ENCODE data around the gene DEAF1. TPM values are rescaled to one million over a fixed set of nuclear protein-coding genes. Genes with fewer than 3 reads are reported as not detected.

Gene DEAF1
- polyA plus RNA-seq, 1 donor (not counting 4 experiments of a cell fraction or from before 2014, with no cell fraction given): 8.1 TPM

GRCh38 chr11:624705-625635, 70.1 kb downstream of the DEAF1 start, which contains the start of gene CDHR5:
Gene CDHR5 (minus strand): TSS chr11:624955. CDS start chr11:624902, 53 bp downstream.
- dilution Hi-C loops (cut with MboI; ENCODE audit: extremely low pct_ligation_motif_present, low sequenced_read_pairs): no loop called here
- no peaks in the 10 kb centered on the region for H3K27me3 ChIP-seq (ENCODE audit: control insufficient read depth, extremely low read depth, insufficient read depth, low read length)

GRCh38 chr11:623999-624704, 70.9 kb downstream of the DEAF1 start:
- FAIRE-seq (no peak), DNase-seq (ENCODE audit: low read depth, low spot score) (no peak)
- H3K27me3 ChIP-seq (ENCODE audit: control insufficient read depth, extremely low read depth, insufficient read depth, low read length): no peaks in the 10 kb centered on the region
- no peak overlapping the region for H3K4me3 ChIP-seq (ENCODE audit: control insufficient read depth in 2 of 3, extremely low read depth in 1 of 3, insufficient read depth in 2 of 3, low read depth in 1 of 3, low read length in 3 of 3)
- no peak overlapping the region for H3K4me2 ChIP-seq (ENCODE audit: control insufficient read depth, extremely low read depth, insufficient read depth, low read depth, low read length)
- no peaks in the 10 kb centered on the region for H3K9me3 ChIP-seq (ENCODE audit: control insufficient read depth, low read depth, low read length)
- H3K9me1 ChIP-seq (ENCODE audit: control insufficient read depth, extremely low read depth, insufficient read depth, low read length): no peaks in the 10 kb centered on the region
- no peak overlapping the region for H3K27ac ChIP-seq (ENCODE audit: control insufficient read depth, insufficient read depth, low read length)
- H2AFZ ChIP-seq (ENCODE audit: control insufficient read depth, low read length): no peak overlapping the region
- H3K4me1 ChIP-seq (ENCODE audit: control insufficient read depth, extremely low read depth, insufficient read depth, low read length): no peaks in the 10 kb centered on the region
- dilution Hi-C loops (cut with MboI; ENCODE audit: extremely low pct_ligation_motif_present, low sequenced_read_pairs): no loop called here
- no peaks in the 10 kb centered on the region for H3K79me2 ChIP-seq (ENCODE audit: control insufficient read depth, insufficient read depth, low read length)
- no peaks in the 10 kb centered on the region for H4K20me1 ChIP-seq (ENCODE audit: control insufficient read depth, extremely low read depth, insufficient read depth, low read length)
- H3K9ac ChIP-seq (ENCODE audit: control insufficient read depth, extremely low read depth, insufficient read depth, low read length): no peak overlapping the region
- no peaks in the 10 kb centered on the region for H3K36me3 ChIP-seq (ENCODE audit: control insufficient read depth in 2 of 2, extremely low read depth in 1 of 2, insufficient read depth in 2 of 2, low read length in 2 of 2)
- TF ChIP-seq EZH2 (IDR thresholded peaks at IDR 0.05; ENCODE audit: low read length): no peak
- TF ChIP-seq CTCF (optimal IDR thresholded peaks at IDR 0.05 in 1 of 3, IDR thresholded peaks at IDR 0.05 in 1 of 3, conservative IDR thresholded peaks at IDR 0.05 in 1 of 3; ENCODE audit: extremely low read depth in 1 of 3, insufficient read depth in 2 of 3, low read length in 3 of 3): no peak

More at GRCh38 chr11:624705-625635, 70.1 kb downstream of the DEAF1 start, which contains the start of gene CDHR5:
- Histone ChIP-seq H3K4me3 (ENCODE audit: control insufficient read depth in 2 of 3, extremely low read depth in 1 of 3, insufficient read depth in 2 of 3, low read depth in 1 of 3, low read length in 3 of 3) (no peak within 1 kb of the TSS), H3K4me1 (ENCODE audit: control insufficient read depth, extremely low read depth, insufficient read depth, low read length) (no peaks in the 10 kb centered on the region), H3K9me1 (ENCODE audit: control insufficient read depth, extremely low read depth, insufficient read depth, low read length) (no peaks in the 10 kb centered on the region), H3K79me2 (ENCODE audit: control insufficient read depth, insufficient read depth, low read length) (no peaks in the 10 kb centered on the region), H4K20me1 (ENCODE audit: control insufficient read depth, extremely low read depth, insufficient read depth, low read length) (no peaks in the 10 kb centered on the region), H3K27ac (ENCODE audit: control insufficient read depth, insufficient read depth, low read length) (no peak within 1 kb of the TSS), H3K4me2 (ENCODE audit: control insufficient read depth, extremely low read depth, insufficient read depth, low read depth, low read length) (no peak within 1 kb of the TSS), H3K36me3 (ENCODE audit: control insufficient read depth in 2 of 2, extremely low read depth in 1 of 2, insufficient read depth in 2 of 2, low read length in 2 of 2) (no peaks in the 10 kb centered on the region), H3K9ac (ENCODE audit: control insufficient read depth, extremely low read depth, insufficient read depth, low read length) (no peak within 1 kb of the TSS), H3K9me3 (ENCODE audit: control insufficient read depth, low read depth, low read length) (no peaks in the 10 kb centered on the region), H2AFZ (ENCODE audit: control insufficient read depth, low read length) (no peak within 1 kb of the TSS)
- no peak for DNase-seq (ENCODE audit: low read depth, low spot score)
- FAIRE-seq: no peak
- TF ChIP-seq EZH2 (IDR thresholded peaks at IDR 0.05; ENCODE audit: low read length): no peak
- TF ChIP-seq CTCF (optimal IDR thresholded peaks at IDR 0.05 in 1 of 3, IDR thresholded peaks at IDR 0.05 in 1 of 3, conservative IDR thresholded peaks at IDR 0.05 in 1 of 3; ENCODE audit: extremely low read depth in 1 of 3, insufficient read depth in 2 of 3, low read length in 3 of 3): no peak

All from keratinocyte (primary cell).